Astrocyte (in vitro differentiated cells and primary cell): ENCODE data around the gene OSBPL1A.

Source experiments
- CTCF ChIP-seq: IDR thresholded peaks from 2 replicates; pipeline ENCODE4 v1.5.1; 2011; ENCODE audit warnings: low read depth, mild to moderate bottlenecking, inconsistent platforms, low read length, moderate library complexity; ENCODE audit not compliant: insufficient read depth
- EZH2 ChIP-seq: IDR thresholded peaks from 2 replicates; pipeline ENCODE4 v1.6.1; 2012; ENCODE audit warnings: mild to moderate bottlenecking, low read length, inconsistent platforms; ENCODE audit not compliant: insufficient read depth

- no peak for TF ChIP-seq CTCF
- TF ChIP-seq EZH2, result no peak
Observed at GRCh38 chr18:24196764-24197163, 200.9 kb downstream of the OSBPL1A start.
